Retina (tissue), 1 donor: Measurements from ENCODE around the gene DHODH.
A peak's percentile ranks its signal among the peaks of the same experiment; 100 is the strongest.
"Not testable (repeated sequence)": the region's sequence is repeated elsewhere in the genome, so short reads cannot be mapped to it uniquely, and the experiment has no call there.

ENCODE experiments used
- DNase-seq: peaks from one replicate; pipeline ENCODE4 v3.0.0-alpha.2; 2016

Gene DHODH

GRCh38 chr16:72055911-72056310 is 47.4 kb downstream of the DHODH start:
- peak; percentile 12 for DNase-seq

- not testable (repeated sequence) for DNase-seq
Observed at GRCh38 chr16:72057313-72057712, 48.8 kb downstream of the DHODH start.

GRCh38 chr16:72059060-72059459 is 50.5 kb downstream of the DHODH start:
- DNase-seq, result not testable (repeated sequence)

DNA sequence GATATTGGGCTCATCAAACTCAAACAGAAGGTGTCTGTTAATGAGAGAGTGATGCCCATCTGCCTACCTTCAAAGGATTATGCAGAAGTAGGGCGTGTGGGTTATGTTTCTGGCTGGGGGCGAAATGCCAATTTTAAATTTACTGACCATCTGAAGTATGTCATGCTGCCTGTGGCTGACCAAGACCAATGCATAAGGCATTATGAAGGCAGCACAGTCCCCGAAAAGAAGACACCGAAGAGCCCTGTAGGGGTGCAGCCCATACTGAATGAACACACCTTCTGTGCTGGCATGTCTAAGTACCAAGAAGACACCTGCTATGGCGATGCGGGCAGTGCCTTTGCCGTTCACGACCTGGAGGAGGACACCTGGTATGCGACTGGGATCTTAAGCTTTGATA is 51.9 kb downstream of the DHODH start:
- no peak for DNase-seq

GRCh38 chr16:72061564-72061963 is 53.0 kb downstream of the DHODH start:
- no peak for DNase-seq

DNA sequence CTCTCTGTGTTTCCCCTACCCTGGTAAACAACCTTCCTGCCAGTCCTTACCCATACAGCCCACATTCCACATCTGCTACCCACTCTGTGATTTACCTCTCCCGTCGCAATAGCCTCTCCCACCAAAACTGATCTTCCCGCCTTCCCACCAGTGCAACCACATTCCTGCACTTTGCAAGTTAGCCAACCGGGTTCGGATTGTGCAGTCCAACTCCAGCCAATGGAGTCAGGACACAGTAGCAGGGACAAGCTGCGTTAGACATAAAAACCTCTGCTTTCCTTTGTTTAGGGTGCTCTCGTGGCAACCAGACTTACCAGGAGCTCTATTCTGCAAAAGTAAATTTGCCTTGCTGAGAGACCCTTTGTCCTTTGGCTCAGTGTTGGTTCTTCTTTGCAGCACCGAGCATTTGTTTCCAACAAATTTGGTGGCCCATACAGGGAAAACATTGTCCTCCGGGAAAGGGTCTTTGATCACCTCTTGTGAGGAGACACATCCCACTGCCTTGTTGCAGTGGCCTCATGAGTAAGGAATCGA is 55.9 kb downstream of the DHODH start:
- no peak for DNase-seq

DNA sequence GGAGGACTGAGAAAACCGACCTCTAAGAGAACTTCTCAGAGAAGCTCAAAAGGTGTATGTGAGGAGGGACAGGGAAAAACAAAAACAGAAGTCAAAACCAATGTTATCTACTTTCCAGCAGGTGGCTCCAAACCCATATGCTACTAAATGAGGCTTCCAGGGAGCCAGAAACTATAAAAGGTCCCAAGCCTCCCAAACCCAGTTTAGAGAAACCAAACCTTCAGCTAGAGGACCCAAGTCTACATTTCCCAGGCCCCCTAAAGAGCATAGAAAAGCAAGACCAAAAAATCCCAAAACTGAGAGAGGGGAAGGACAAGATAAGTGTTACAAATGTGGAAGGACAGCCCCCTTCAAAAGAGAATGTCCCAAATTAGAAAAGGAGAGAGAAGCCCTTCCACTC is 58.2 kb downstream of the DHODH start:
- DNase-seq, result peak; percentile 20

DNA sequence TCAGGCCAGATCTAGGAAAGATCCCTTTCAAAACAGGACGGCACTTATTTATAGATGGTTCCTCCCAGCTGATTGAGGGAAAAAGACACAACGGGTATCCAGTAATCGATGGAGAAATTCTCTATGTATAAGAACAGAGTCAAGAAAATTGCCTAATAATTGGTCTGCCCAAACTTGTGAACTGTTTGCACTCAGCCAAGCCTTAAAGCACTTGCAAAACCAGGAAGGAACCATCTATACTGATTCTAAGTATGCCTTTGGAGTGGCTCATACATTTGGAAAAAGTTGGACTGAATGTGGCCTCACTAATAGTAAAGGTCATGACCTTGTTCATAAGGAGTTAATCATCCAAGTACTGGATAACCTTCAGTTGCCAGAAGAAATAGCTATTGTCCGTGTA is 60.4 kb downstream of the DHODH start:
- no peak for DNase-seq

- peak; percentile 42 for DNase-seq
Observed at GRCh38 chr16:72072514-72073342, 64.2 kb downstream of the DHODH start.

DNA sequence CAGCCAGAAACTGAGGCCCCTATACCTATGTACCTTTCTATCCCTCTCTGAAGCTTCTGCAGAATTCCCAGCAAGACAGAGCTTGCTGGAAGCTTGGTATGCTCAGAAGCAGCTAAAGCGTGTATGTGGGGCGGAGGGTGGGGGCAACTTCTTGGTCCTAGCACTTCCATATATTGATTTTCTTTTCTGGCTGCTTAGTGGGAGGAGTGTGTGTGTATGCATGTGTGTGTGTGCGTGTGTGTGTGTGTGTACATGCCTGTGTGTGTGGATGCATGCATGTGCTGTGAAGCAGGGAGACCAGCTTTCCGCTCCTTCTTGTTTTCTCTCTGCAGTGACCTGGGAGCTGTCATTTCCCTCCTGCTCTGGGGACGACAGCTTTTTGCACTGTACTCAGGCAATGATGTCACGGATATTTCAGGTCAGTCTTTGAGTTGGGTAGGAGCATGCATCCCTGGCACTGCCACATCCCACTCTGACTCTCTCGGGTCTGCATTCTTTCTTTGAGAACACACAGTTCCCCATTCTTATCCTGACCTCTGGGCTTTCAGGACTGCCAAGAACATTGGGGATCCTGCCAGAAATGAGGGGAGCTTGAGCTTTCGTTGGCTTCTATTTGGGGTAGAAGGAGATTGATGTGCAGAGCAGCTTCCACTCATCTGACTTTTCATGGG is 65.2 kb downstream of the DHODH start:
- peak; percentile 49 for DNase-seq

DNA sequence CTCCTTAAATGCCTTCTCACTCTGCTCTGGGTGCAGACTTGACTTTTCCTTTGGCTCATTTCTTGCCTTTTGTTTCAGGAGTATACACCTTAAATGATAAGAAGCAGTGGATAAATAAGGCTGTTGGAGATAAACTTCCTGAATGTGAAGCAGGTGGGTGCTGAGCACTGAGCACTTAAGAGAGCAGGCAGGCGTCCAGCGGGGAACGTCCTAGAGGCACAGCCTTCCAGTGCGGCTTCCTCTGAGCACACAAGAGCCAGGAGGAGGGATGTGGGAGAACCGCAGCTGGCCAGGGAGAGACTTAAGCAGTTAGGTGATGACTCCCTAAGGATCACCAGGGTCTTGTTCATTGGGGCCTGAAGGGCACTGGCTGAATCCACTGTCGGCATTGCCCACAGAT is 66.5 kb downstream of the DHODH start:
- DNase-seq, result not testable (repeated sequence)
